HG03108 (cell line): Measurements from ENCODE around the gene SNN.
A peak's percentile ranks its signal among the peaks of the same experiment; 100 is the strongest.

Experiments
- ATAC-seq: cut with Tn5 transposase; IDR thresholded peaks from one replicate; pipeline ENCODE4 v1.9.1; 2021; ENCODE audit warnings: moderate library complexity; ENCODE audit not compliant: unreplicated experiment

SNN gene

GRCh38 chr16:11677959-11678881, 10.0 kb downstream of the SNN start:
- ATAC-seq, result no peak

GRCh38 chr16:11679250-11679649, 11.0 kb downstream of the SNN start:
- no peak for ATAC-seq

- ATAC-seq, result no peak
Observed at GRCh38 chr16:11679941-11680911, 12.0 kb downstream of the SNN start.

- ATAC-seq, result no peak
Observed at GRCh38 chr16:11681556-11681955, 13.3 kb downstream of the SNN start.

GRCh38 chr16:11681976-11682654, 13.9 kb downstream of the SNN start:
- peak; percentile 44 for ATAC-seq

GRCh38 chr16:11682655-11683096, 14.4 kb downstream of the SNN start:
- no peak for ATAC-seq

- ATAC-seq, result no peak
Observed at GRCh38 chr16:11683145-11683544, 14.9 kb downstream of the SNN start.

GRCh38 chr16:11684231-11685025, 16.2 kb downstream of the SNN start:
- ATAC-seq, result no peak

- ATAC-seq, result no peak
Observed at GRCh38 chr16:11685844-11686618, 17.8 kb downstream of the SNN start.

- ATAC-seq, result no peak
Observed at GRCh38 chr16:11686713-11687380, 18.6 kb downstream of the SNN start.

- no peak for ATAC-seq
Observed at GRCh38 chr16:11687601-11688519, 19.6 kb downstream of the SNN start.

- no peak for ATAC-seq
Observed at GRCh38 chr16:11688520-11688886, 20.2 kb downstream of the SNN start.

- no peak for ATAC-seq
Observed at GRCh38 chr16:11689031-11689840, 21.0 kb downstream of the SNN start.

- no peak for ATAC-seq
Observed at GRCh38 chr16:11691235-11691634, 23.0 kb downstream of the SNN start.

GRCh38 chr16:11691771-11692170, 23.5 kb downstream of the SNN start:
- no peak for ATAC-seq

- no peak for ATAC-seq
Observed at GRCh38 chr16:11692171-11692570, 23.9 kb downstream of the SNN start.

GRCh38 chr16:11692651-11693050, 24.4 kb downstream of the SNN start:
- ATAC-seq, result no peak
